ENCODE data around the gene TM4SF18. TPM values are rescaled to one million over a fixed set of nuclear protein-coding genes. Genes with fewer than 3 reads are reported as not detected.
A peak's percentile ranks its signal among the peaks of the same experiment; 100 is the strongest.

The TM4SF18 gene
- total RNA-seq, 4 donors from 2014 or later = 11.3 to 81.5 (median 20.5) TPM

DNA sequence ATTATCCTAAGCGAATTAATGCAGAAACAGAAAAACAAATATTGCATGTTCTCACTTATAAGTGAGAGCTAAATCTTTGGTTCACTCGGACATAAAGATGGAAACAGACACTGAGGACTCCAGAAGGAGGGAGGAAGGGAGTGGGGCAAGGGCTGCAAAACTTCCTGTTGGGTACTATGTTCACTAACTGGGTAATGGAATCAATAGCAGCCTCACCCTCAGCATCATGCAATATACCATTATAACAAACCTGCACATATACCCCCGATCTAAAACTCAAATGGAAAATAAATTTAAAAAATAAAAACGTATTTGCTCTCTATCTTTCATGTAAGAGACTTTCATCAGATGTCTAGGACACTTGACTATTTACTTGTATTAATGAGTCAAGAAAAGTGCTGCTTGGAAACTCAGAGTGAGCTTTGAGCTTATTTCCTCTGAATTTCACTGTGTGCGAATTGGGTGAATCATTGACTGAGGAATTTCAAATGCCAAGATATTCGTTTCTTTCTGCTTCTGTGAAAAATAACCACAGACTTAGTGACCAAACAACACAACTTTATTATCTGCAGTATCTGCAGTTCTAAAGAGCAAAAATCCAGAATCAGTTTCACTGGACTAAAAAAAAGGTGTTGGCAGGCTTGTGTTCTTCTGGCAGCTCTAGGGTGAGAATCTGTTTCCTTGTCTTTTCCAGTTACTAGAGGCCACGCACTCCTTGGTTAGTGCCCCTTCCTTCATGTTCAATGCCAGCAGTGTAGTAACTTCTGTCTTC lies 18.4 kb downstream of the TM4SF18 start:
- DNase-seq (ENCODE audit: low spot score) (no peak), ATAC-seq (ENCODE audit: low FRiP score) (peak; percentile 75)
- no peak for TF ChIP-seq CTCF (IDR thresholded peaks at IDR 0.05)

GRCh38 chr3:149313542-149313941 lies 19.9 kb downstream of the TM4SF18 start:
- ATAC-seq (ENCODE audit: low FRiP score) = no peak
- no peak for DNase-seq (ENCODE audit: low spot score)
- TF ChIP-seq CTCF (IDR thresholded peaks at IDR 0.05) = no peak

- ATAC-seq (ENCODE audit: low FRiP score) (no peak), DNase-seq (ENCODE audit: low spot score) (no peak)
- TF ChIP-seq CTCF (IDR thresholded peaks at IDR 0.05) = no peak
These were observed 22.5 kb downstream of the TM4SF18 start for GRCh38 chr3:149310796-149311534.

DNA sequence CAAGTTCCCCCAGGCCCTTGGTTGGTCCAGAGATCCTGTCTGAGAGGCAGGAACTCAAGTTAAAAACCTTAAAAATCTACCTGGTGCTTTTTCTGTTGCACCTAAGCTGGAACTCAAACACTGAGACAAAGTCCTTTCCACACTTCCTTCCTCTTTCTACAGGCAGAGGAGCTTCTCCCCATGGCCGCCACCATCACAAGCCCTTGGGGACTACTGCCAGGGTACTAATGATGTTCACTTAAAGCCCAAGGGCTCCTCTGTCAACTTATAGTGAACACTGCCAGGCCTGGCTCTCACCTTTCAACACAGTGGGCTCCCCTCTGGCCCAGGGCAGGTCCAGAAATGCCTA lies 26.0 kb downstream of the TM4SF18 start:
- TF ChIP-seq CTCF (IDR thresholded peaks at IDR 0.05) = no peak
- DNase-seq (ENCODE audit: low spot score) (no peak), ATAC-seq (ENCODE audit: low FRiP score) (no peak)

GRCh38 chr3:149306751-149307434 lies 26.5 kb downstream of the TM4SF18 start:
- no peak for TF ChIP-seq CTCF (IDR thresholded peaks at IDR 0.05)
- no peak for DNase-seq (ENCODE audit: low spot score)
- ATAC-seq (ENCODE audit: low FRiP score) = no peak

DNA sequence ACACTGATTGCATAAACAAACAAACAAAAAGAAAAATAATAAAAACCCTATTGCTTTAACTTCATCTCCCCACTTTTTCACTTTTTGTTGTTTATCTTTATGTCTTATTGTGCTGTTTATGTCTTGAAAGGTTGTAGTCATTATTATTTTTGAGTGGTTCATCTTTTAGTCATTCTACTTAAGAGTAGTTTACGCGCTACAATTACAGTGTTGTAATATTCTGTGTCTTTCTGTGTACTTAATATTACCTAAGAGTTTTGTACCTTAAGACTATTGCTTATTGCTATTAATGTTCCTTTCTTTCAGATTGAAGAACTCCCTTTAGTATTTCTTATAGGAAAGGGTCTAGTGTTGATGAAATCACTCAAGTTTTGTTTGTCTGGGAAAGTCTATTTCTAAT lies 28.1 kb downstream of the TM4SF18 start:
- TF ChIP-seq CTCF (IDR thresholded peaks at IDR 0.05) = no peak
- ATAC-seq (ENCODE audit: low FRiP score) = no peak
- no peak for DNase-seq (ENCODE audit: low spot score)
